ENCODE data around the gene LRBA.

DNA sequence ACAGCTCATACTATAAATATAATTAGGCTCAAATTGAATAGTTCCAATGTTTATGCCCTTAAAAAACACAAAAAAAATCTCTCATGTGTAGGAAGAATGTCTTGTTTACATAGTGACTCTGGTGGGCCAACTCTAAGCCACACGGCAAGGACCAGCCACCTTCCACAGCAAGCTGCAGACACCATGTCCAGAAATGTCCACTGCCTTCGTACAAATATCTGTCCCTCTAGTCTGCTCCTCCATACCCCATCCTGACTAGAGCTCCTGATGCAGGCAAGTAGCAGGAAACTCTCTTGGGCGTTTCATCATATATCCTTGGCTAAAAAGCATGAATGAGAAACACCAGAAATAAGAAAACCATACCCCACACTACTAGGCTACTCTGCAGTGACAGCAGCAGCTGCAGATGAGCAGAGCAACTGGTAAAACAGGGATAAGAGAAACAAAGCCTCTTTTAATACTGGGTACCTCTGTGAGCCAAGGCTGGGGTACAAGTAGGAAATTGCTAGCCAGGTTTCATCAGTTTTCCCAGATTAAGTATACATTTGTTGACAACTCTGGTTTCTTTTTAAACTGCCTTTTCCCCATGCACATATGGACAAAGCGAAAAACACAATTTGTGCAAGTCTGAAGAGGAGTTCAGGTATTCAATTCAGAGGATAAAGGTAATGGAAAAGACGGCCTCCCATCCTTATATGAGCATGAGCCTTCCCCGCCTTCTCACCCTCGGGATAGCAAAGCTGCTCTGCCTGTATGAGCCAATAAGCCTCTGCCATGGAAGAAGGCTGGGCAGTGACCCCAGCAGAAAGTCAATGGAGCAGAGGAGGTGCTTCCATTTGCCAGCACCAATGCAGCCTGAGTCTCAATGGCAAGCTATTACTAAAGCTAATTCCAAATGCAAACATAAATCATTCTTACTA is 691.4 kb downstream of the LRBA start:
- no peak for TF ChIP-seq POLR2A (IDR thresholded peaks at IDR 0.05; ENCODE audit: low read depth, low read length)
- TF ChIP-seq POLR2AphosphoS5 (IDR thresholded peaks at IDR 0.05; ENCODE audit: low read depth, low read length): no peak

Data from GM12892 (cell line).